Stimulated activated naive CD8-positive, alpha-beta T cell treated with anti-CD3 and anti-CD28 coated beads, Interleukin-15, amount 100 ng/mL, for 72 hours (primary cell): ENCODE measurements around the gene JPT1.
A peak's percentile ranks its signal among the peaks of the same experiment; 100 is the strongest.
"Not testable (repeated sequence)": the region's sequence is repeated elsewhere in the genome, so short reads cannot be mapped to it uniquely, and the experiment has no call there.

Experiments
- ATAC-seq: fragments of 150-1000 bp; cut with Tn5 transposase; 2 replicates; pipeline ENCODE4 v1.10.0; 2021; ENCODE audit warnings: mild to moderate bottlenecking, moderate library complexity
- DNase-seq, 2 donors: peaks; one replicate each; pipeline ENCODE4 v3.0.0; 2021 to 2022
- H3K27ac Mint-ChIP-seq, 2 donors: one replicate each; pipeline ENCODE4 v1.8.0; 2022; ENCODE audit warnings: mild to moderate bottlenecking in 2 of 2, mixed read lengths in 2 of 2, moderate library complexity in 2 of 2
- H3K27me3 Mint-ChIP-seq: one replicate; pipeline ENCODE4 v1.8.0; 2022; ENCODE audit warnings: mixed read lengths
- H3K4me1 Mint-ChIP-seq: one replicate; pipeline ENCODE4 v1.8.0; 2022; ENCODE audit warnings: mild to moderate bottlenecking, mixed read lengths
- H3K4me3 Mint-ChIP-seq, 2 donors: one replicate each; pipeline ENCODE4 v1.8.0; 2022; ENCODE audit warnings: mild to moderate bottlenecking in 2 of 2, mixed read lengths in 2 of 2, moderate library complexity in 1 of 2
- H3K9me3 Mint-ChIP-seq, 2 donors: one replicate each; pipeline ENCODE4 v1.8.0; 2022; ENCODE audit warnings: mixed read lengths in 2 of 2

JPT1 gene

GRCh38 chr17:75168998-75169397 is 14.7 kb upstream of the JPT1 start:
- peaks cover 20% of the 10 kb centered on the region for H3K4me1 Mint-ChIP-seq
- no peak for ATAC-seq
- no peak overlapping the region for H3K27ac Mint-ChIP-seq
- no peaks in the 10 kb centered on the region for H3K9me3 Mint-ChIP-seq
- no peaks in the 10 kb centered on the region for H3K27me3 Mint-ChIP-seq
- DNase-seq, result no peak
- no peak overlapping the region for H3K4me3 Mint-ChIP-seq

- H3K9me3 Mint-ChIP-seq, ATAC-seq, DNase-seq, H3K4me1 Mint-ChIP-seq, H3K4me3 Mint-ChIP-seq, H3K27me3 Mint-ChIP-seq: not testable (repeated sequence)
- peak overlapping the region in 1 of 2 donors; percentile 63 for H3K27ac Mint-ChIP-seq
These were observed 10.3 kb upstream of the JPT1 start for GRCh38 chr17:75164606-75165005.

- no peak overlapping the region for H3K27ac Mint-ChIP-seq
- no peaks in the 10 kb centered on the region for H3K4me1 Mint-ChIP-seq
- ATAC-seq (no peak), DNase-seq (no peak)
- no peak overlapping the region for H3K4me3 Mint-ChIP-seq
- H3K9me3 Mint-ChIP-seq, result no peaks in the 10 kb centered on the region
- no peaks in the 10 kb centered on the region for H3K27me3 Mint-ChIP-seq
These were observed 8.8 kb upstream of the JPT1 start for GRCh38 chr17:75163074-75163473.

GRCh38 chr17:75160211-75160610 is 5.9 kb upstream of the JPT1 start:
- Mint-ChIP-seq H3K27ac (no peak overlapping the region), H3K4me3 (no peak overlapping the region)

GRCh38 chr17:75159196-75160031 is 5.1 kb upstream of the JPT1 start:
- Mint-ChIP-seq H3K27me3 (no peaks in the 10 kb centered on the region), H3K27ac (no peak overlapping the region), H3K9me3 (no peaks in the 10 kb centered on the region), H3K4me1 (peaks cover 20% of the 10 kb centered on the region), H3K4me3 (no peak overlapping the region)
- ATAC-seq (no peak), DNase-seq (no peak)

More at GRCh38 chr17:75160211-75160610, 5.9 kb upstream of the JPT1 start:
- Mint-ChIP-seq H3K4me1 (peaks cover 12% of the 10 kb centered on the region), H3K9me3 (no peaks in the 10 kb centered on the region), H3K27me3 (no peaks in the 10 kb centered on the region)
- DNase-seq (no peak), ATAC-seq (no peak)

- not testable (repeated sequence) for H3K4me3 Mint-ChIP-seq, H3K9me3 Mint-ChIP-seq, DNase-seq, ATAC-seq, H3K27me3 Mint-ChIP-seq
- H3K27ac Mint-ChIP-seq, result peak overlapping the region in 1 of 2 donors; percentile 33
- peaks cover 22% of the 10 kb centered on the region for H3K4me1 Mint-ChIP-seq
These were observed 4.2 kb upstream of the JPT1 start for GRCh38 chr17:75158480-75158879.

- H3K27me3 Mint-ChIP-seq, result no peaks in the 10 kb centered on the region
- ATAC-seq (no peak), DNase-seq (no peak)
- H3K27ac Mint-ChIP-seq, result no peak overlapping the region
- H3K4me1 Mint-ChIP-seq, result peaks cover 36% of the 10 kb centered on the region
- H3K4me3 Mint-ChIP-seq, result no peak overlapping the region
- H3K9me3 Mint-ChIP-seq, result no peaks in the 10 kb centered on the region
These were observed 884 bp upstream of the JPT1 start for GRCh38 chr17:75155191-75155601.

GRCh38 chr17:75153780-75154194 is 525 bp downstream of the JPT1 start:
- Mint-ChIP-seq H3K27ac (peak overlapping the region; percentile 90 to 96), H3K4me1 (peaks cover 36% of the 10 kb centered on the region), H3K4me3 (peak overlapping the region; percentile 93 to 96), H3K9me3 (no peaks in the 10 kb centered on the region), H3K27me3 (no peaks in the 10 kb centered on the region)
- peak; percentile 4 for ATAC-seq
- DNase-seq, result peak in 1 of 2 donors; percentile 36

GRCh38 chr17:75152922-75153779 is 1.2 kb downstream of the JPT1 start:
- peak overlapping the region; percentile 93 to 96 for H3K4me3 Mint-ChIP-seq
- peak overlapping the region; percentile 90 to 96 for H3K27ac Mint-ChIP-seq
- DNase-seq, result no peak
- H3K4me1 Mint-ChIP-seq, result peaks cover 36% of the 10 kb centered on the region
- ATAC-seq, result no peak
- no peaks in the 10 kb centered on the region for H3K27me3 Mint-ChIP-seq
- no peaks in the 10 kb centered on the region for H3K9me3 Mint-ChIP-seq

- ATAC-seq (no peak), DNase-seq (no peak)
- Mint-ChIP-seq H3K4me1 (peaks cover 33% of the 10 kb centered on the region), H3K4me3 (peak overlapping the region; percentile 93 to 96), H3K27me3 (no peaks in the 10 kb centered on the region), H3K27ac (peak overlapping the region; percentile 2 to 77), H3K9me3 (no peaks in the 10 kb centered on the region)
These were observed 1.8 kb downstream of the JPT1 start for GRCh38 chr17:75152523-75152921.

GRCh38 chr17:75151930-75152329 is 2.4 kb downstream of the JPT1 start:
- H3K4me1 Mint-ChIP-seq, result peaks cover 28% of the 10 kb centered on the region
- H3K27ac Mint-ChIP-seq, result no peak overlapping the region
- H3K4me3 Mint-ChIP-seq, result peak overlapping the region in 1 of 2 donors; percentile 93
- DNase-seq (no peak), ATAC-seq (no peak)
- no peaks in the 10 kb centered on the region for H3K9me3 Mint-ChIP-seq
- no peaks in the 10 kb centered on the region for H3K27me3 Mint-ChIP-seq

GRCh38 chr17:75147878-75148546 is 6.3 kb downstream of the JPT1 start:
- Mint-ChIP-seq H3K27ac (no peak overlapping the region), H3K4me1 (peaks cover 11% of the 10 kb centered on the region), H3K27me3 (no peaks in the 10 kb centered on the region), H3K4me3 (no peak overlapping the region), H3K9me3 (no peaks in the 10 kb centered on the region)
- ATAC-seq (no peak), DNase-seq (no peak)

- Mint-ChIP-seq H3K9me3 (no peaks in the 10 kb centered on the region), H3K27ac (peak overlapping the region in 1 of 2 donors; percentile 63), H3K27me3 (no peaks in the 10 kb centered on the region), H3K4me3 (no peak overlapping the region), H3K4me1 (peaks cover 3% of the 10 kb centered on the region)
- DNase-seq (no peak), ATAC-seq (no peak)
These were observed 7.7 kb downstream of the JPT1 start for GRCh38 chr17:75146592-75146991.

- H3K27me3 Mint-ChIP-seq, result no peaks in the 10 kb centered on the region
- ATAC-seq, result no peak
- DNase-seq, result no peak
- no peaks in the 10 kb centered on the region for H3K9me3 Mint-ChIP-seq
- no peak overlapping the region for H3K4me3 Mint-ChIP-seq
- H3K4me1 Mint-ChIP-seq, result peaks cover 10% of the 10 kb centered on the region
- no peak overlapping the region for H3K27ac Mint-ChIP-seq
These were observed 9.3 kb downstream of the JPT1 start for GRCh38 chr17:75144816-75145512.
